Natural killer cell (primary cell): Measurements from ENCODE around the gene FBXL7. TPM values are rescaled to one million over a fixed set of nuclear protein-coding genes. Genes with fewer than 3 reads are reported as not detected.

Source experiments
- ATAC-seq, 3 donors: fragments of 150-1000 bp in 2 of 3; fragments of 200-7000 bp in 1 of 3; cut with Tn5 transposase; 1 replicate in 1 of 3; 2 replicates in 2 of 3; pipeline ENCODE4 v1.10.0; 2021; ENCODE audit warnings: mild to moderate bottlenecking in 2 of 3, moderate library complexity in 2 of 3
- DNase-seq, 2 donors: peaks; one replicate each; pipeline versions ENCODE4 v3.0.0 to v3.0.0-alpha.2; 2013 to 2021; ENCODE audit warnings: mixed read lengths in 1 of 2
- H3K27ac ChIP-seq: one replicate; pipeline ENCODE4 v1.5.1; 2013; ENCODE audit warnings: mild to moderate bottlenecking, low read length
- H3K27me3 ChIP-seq: one replicate; pipeline ENCODE4 v1.6.1; 2013; ENCODE audit warnings: low read length; ENCODE audit not compliant: control insufficient read depth, insufficient read depth
- H3K36me3 ChIP-seq: one replicate; pipeline ENCODE4 v1.6.1; 2013; ENCODE audit warnings: low read length; ENCODE audit not compliant: control insufficient read depth, insufficient read depth
- H3K4me1 ChIP-seq: one replicate; pipeline ENCODE4 v1.6.1; 2013; ENCODE audit warnings: low read length; ENCODE audit not compliant: control insufficient read depth, insufficient read depth
- H3K4me3 ChIP-seq: one replicate; pipeline ENCODE4 v1.5.1; 2013; ENCODE audit warnings: low read length
- H3K9me3 ChIP-seq: one replicate; pipeline ENCODE4 v1.6.1; 2013; ENCODE audit warnings: low read length; ENCODE audit not compliant: control insufficient read depth, insufficient read depth
- H3K27ac Mint-ChIP-seq, 2 donors: one replicate each; pipeline ENCODE4 v1.8.0; 2022; ENCODE audit warnings: mild to moderate bottlenecking in 2 of 2, mixed read lengths in 2 of 2, moderate library complexity in 1 of 2
- H3K27me3 Mint-ChIP-seq, 2 donors: one replicate each; pipeline ENCODE4 v1.8.0; 2022; ENCODE audit warnings: low read depth in 2 of 2, mixed read lengths in 2 of 2
- H3K36me3 Mint-ChIP-seq: one replicate; pipeline ENCODE4 v1.8.0; 2022; ENCODE audit warnings: mixed read lengths
- H3K4me1 Mint-ChIP-seq, 2 donors: one replicate each; pipeline ENCODE4 v1.8.0; 2022; ENCODE audit warnings: mixed read lengths in 2 of 2
- H3K4me3 Mint-ChIP-seq: one replicate; pipeline ENCODE4 v1.8.0; 2022; ENCODE audit warnings: mild to moderate bottlenecking, moderate library complexity, mixed read lengths
- H3K9me3 Mint-ChIP-seq, 2 donors: one replicate each; pipeline ENCODE4 v1.8.0; 2022; ENCODE audit warnings: mixed read lengths in 2 of 2
- WGBS: methylation state at CpG from one replicate; pipeline ENCODE4 v1.1.7; 2013; ENCODE audit warnings: missing lambda C conversion rate; ENCODE audit not compliant: insufficient coverage; 5-methylcytosine and 5-hydroxymethylcytosine counted together
- intact Hi-C: fragments of 100-400 bp; cut with micrococcal nuclease; formaldehyde crosslinking; loops from one replicate; pipeline ENCODE4 v1.14.2; 2022
- total RNA-seq, 4 donors: library from RNA; stranded (reverse); fragments of 120-200 nt in 1 of 4; gene quantifications; one replicate each; pipeline versions ENCODE4 v1.2.3 to v1.2.4, GENCODE V29; 2013 to 2022
- TF ChIP-seq, protein P1 (sequence below): fragments of 200-600 bp; IDR thresholded peaks from one replicate; pipeline ENCODE4 v1.8.0; 2022; ENCODE audit warnings: antibody characterized with exemption

FBXL7 gene
- total RNA-seq, 3 donors from 2014 or later (not counting 1 experiment from before 2014, with no cell fraction given), result not detected

DNA sequence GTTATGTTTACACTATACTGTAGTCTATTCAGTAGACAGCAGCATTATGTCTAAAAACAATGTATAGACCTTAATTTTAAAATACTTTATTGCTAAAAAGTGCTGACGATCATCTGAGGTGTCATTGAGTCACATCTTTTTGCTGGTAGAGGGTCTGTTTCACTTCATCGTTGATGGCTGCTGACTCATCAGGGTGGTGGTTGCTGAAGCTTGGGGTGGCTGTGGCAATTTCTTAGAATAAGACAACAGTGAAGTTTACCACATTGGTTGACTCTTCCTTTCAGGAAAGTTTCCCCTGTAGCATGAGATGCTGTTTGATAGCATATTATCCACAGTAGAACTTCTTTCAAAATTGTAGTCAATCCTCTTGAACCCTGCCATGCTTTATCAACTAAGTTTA is 150.3 kb downstream of the FBXL7 start:
- TF ChIP-seq, protein P1, sequence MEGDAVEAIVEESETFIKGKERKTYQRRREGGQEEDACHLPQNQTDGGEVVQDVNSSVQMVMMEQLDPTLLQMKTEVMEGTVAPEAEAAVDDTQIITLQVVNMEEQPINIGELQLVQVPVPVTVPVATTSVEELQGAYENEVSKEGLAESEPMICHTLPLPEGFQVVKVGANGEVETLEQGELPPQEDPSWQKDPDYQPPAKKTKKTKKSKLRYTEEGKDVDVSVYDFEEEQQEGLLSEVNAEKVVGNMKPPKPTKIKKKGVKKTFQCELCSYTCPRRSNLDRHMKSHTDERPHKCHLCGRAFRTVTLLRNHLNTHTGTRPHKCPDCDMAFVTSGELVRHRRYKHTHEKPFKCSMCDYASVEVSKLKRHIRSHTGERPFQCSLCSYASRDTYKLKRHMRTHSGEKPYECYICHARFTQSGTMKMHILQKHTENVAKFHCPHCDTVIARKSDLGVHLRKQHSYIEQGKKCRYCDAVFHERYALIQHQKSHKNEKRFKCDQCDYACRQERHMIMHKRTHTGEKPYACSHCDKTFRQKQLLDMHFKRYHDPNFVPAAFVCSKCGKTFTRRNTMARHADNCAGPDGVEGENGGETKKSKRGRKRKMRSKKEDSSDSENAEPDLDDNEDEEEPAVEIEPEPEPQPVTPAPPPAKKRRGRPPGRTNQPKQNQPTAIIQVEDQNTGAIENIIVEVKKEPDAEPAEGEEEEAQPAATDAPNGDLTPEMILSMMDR, result no peak
- Histone ChIP-seq H3K36me3 (no peaks in the 10 kb centered on the region), H3K4me1 (no peaks in the 10 kb centered on the region), H3K27me3 (no peaks in the 10 kb centered on the region), H3K9me3 (peaks cover 2% of the 10 kb centered on the region), H3K27ac (no peak overlapping the region), H3K4me3 (no peak overlapping the region)
- H3K4me1 Mint-ChIP-seq, result no peaks in the 10 kb centered on the region
- no peaks in the 10 kb centered on the region for H3K27me3 Mint-ChIP-seq
- no peak overlapping the region for H3K27ac Mint-ChIP-seq
- intact Hi-C loops, result no loop called here
- peaks cover 6 to 13% of the 10 kb centered on the region in 2 donors for H3K9me3 Mint-ChIP-seq
- ATAC-seq (no peak), DNase-seq (no peak)
- no peak overlapping the region for H3K4me3 Mint-ChIP-seq
- no peaks in the 10 kb centered on the region for H3K36me3 Mint-ChIP-seq
- WGBS, result 97% methylated on average over 2 of the region's 2 CpGs

DNA sequence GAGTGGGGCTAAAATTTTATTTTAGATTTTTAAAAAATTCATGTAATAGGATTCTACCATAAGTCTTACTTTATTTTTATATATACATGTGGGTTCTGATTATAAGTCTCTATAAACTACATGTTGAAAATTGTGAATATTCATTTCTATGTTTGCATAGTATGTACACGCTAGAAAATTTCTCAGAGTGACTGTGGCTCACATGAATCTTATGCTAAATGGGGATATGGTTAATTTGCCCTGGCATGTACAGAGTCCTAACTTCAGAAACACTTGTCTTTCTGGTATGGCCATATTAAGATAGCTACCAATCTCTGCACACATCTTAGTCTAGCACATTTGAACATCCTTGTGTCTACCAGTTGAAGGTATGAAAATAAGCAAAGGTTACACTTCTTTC is 154.8 kb downstream of the FBXL7 start:
- H3K9me3 ChIP-seq, result no peaks in the 10 kb centered on the region
- intact Hi-C loops, result no loop called here
- no peak for DNase-seq
- Mint-ChIP-seq H3K4me1 (no peaks in the 10 kb centered on the region), H3K36me3 (no peaks in the 10 kb centered on the region), H3K9me3 (peaks cover 8 to 11% of the 10 kb centered on the region in 2 donors), H3K27me3 (no peaks in the 10 kb centered on the region), H3K27ac (no peak overlapping the region), H3K4me3 (no peak overlapping the region)
- no peaks in the 10 kb centered on the region for H3K36me3 ChIP-seq
- H3K4me1 ChIP-seq, result no peaks in the 10 kb centered on the region
- 33% methylated on average over 1 of the region's 1 CpG for WGBS
- no peaks in the 10 kb centered on the region for H3K27me3 ChIP-seq
- H3K4me3 ChIP-seq, result no peak overlapping the region
- TF ChIP-seq, protein P1, result no peak
- ATAC-seq, result no peak
- H3K27ac ChIP-seq, result no peak overlapping the region

DNA sequence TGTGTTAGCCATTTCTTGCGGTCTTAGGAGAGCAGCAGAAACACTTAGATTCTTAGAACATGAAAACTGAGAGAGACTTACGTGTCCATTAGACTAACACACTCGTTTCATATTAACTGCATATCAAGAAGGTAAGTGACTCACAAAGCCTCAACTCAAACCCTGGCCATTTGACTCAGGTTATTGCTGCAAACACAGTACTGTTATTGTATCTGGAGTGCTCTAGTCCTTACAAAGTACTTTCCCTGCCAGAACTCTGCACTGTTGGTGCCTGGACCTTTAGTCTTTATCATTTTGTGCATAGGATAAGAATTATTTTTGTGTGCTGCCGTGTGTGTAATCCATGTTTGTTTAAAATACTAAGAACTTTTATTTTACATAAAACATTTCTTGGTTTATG is 155.7 kb downstream of the FBXL7 start:
- Mint-ChIP-seq H3K36me3 (no peaks in the 10 kb centered on the region), H3K27me3 (no peaks in the 10 kb centered on the region), H3K4me1 (no peaks in the 10 kb centered on the region), H3K9me3 (peaks cover 8 to 10% of the 10 kb centered on the region in 2 donors), H3K27ac (no peak overlapping the region), H3K4me3 (no peak overlapping the region)
- H3K36me3 ChIP-seq, result no peaks in the 10 kb centered on the region
- H3K27me3 ChIP-seq, result no peaks in the 10 kb centered on the region
- no peaks in the 10 kb centered on the region for H3K9me3 ChIP-seq
- H3K27ac ChIP-seq, result no peak overlapping the region
- TF ChIP-seq, protein P1, result no peak
- DNase-seq, result no peak
- no peak for ATAC-seq
- no peaks in the 10 kb centered on the region for H3K4me1 ChIP-seq
- WGBS, result 79% methylated on average over 3 of the region's 4 CpGs
- no peak overlapping the region for H3K4me3 ChIP-seq
- intact Hi-C loops, result no loop called here

DNA sequence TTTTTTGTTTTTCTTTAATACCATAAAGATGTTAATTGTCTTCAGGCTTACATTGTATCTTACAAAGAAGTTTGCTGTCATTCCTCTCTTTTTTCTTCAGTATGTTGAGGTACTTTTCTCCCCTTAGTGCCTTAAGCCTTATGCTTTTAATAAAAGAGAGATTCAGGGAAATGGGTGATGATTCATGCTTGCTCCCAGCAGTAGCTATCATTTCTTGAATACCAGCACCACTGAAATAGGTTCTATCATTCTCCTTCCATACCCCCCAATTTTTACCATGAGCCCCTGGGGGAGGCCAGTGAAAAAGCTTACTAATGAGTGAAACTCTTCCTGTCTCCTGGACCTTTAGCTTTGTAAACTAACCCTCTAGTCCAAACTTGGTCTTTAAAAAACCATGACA is 165.0 kb downstream of the FBXL7 start:
- Mint-ChIP-seq H3K27ac (no peak overlapping the region), H3K4me1 (no peaks in the 10 kb centered on the region), H3K27me3 (no peaks in the 10 kb centered on the region), H3K36me3 (no peaks in the 10 kb centered on the region), H3K4me3 (no peak overlapping the region), H3K9me3 (peaks cover 12 to 22% of the 10 kb centered on the region in 2 donors)
- DNase-seq (no peak), ATAC-seq (no peak)
- Histone ChIP-seq H3K4me1 (no peaks in the 10 kb centered on the region), H3K4me3 (no peak overlapping the region), H3K27ac (no peak overlapping the region), H3K36me3 (no peaks in the 10 kb centered on the region), H3K9me3 (peaks cover 2% of the 10 kb centered on the region), H3K27me3 (no peaks in the 10 kb centered on the region)
- intact Hi-C loops, result no loop called here
- TF ChIP-seq, protein P1, result no peak
